ENCODE results near the gene SCCPDH. TPM values are rescaled to one million over a fixed set of nuclear protein-coding genes. Genes with fewer than 3 reads are reported as not detected.

Gene SCCPDH
- total and polyA plus RNA-seq, 2 donors (not counting 1 experiment from before 2014, with no cell fraction given), result 47.8 to 58.0 TPM

GRCh38 chr1:246748006-246748405 lies 23.8 kb downstream of the SCCPDH start:
- TF ChIP-seq EZH2 (IDR thresholded peaks at IDR 0.05; ENCODE audit: low read length, missing control alignments), result no peak
- no peak for TF ChIP-seq CTCF (conservative IDR thresholded peaks at IDR 0.05 in 1 of 2, IDR thresholded peaks at IDR 0.05 in 1 of 2; ENCODE audit: low read depth in 1 of 2, low read length in 2 of 2)
- no peaks in the 10 kb centered on the region for H3K9me3 ChIP-seq (ENCODE audit: control insufficient read depth, insufficient read depth, low read depth, low read length)
- H3K27ac ChIP-seq (ENCODE audit: insufficient read depth, low read length), result no peak overlapping the region
- no peaks in the 10 kb centered on the region for H3K36me3 ChIP-seq (ENCODE audit: control insufficient read depth, insufficient read depth, low read length)
- H3K79me2 ChIP-seq (ENCODE audit: control insufficient read depth, insufficient read depth, low read length), result no peaks in the 10 kb centered on the region
- no peak overlapping the region for H3K4me2 ChIP-seq (ENCODE audit: extremely low read depth, insufficient read depth, low read length)
- no peak for DNase-seq (ENCODE audit: low read depth in 2 of 2)
- H4K20me1 ChIP-seq (ENCODE audit: control insufficient read depth, extremely low read depth, insufficient read depth, low read length), result no peaks in the 10 kb centered on the region
- no peaks in the 10 kb centered on the region for H3K4me1 ChIP-seq (ENCODE audit: control insufficient read depth, extremely low read depth, insufficient read depth, low read length)
- H3K9ac ChIP-seq (ENCODE audit: insufficient read depth, low read length), result no peak overlapping the region
- H2AFZ ChIP-seq (ENCODE audit: low read length), result no peak overlapping the region
- no peaks in the 10 kb centered on the region for H3K27me3 ChIP-seq (ENCODE audit: control insufficient read depth, insufficient read depth, low read length)
- no peak overlapping the region for H3K4me3 ChIP-seq (replicated peaks in 1 of 4; ENCODE audit: control extremely low read depth in 1 of 4, insufficient read depth in 1 of 4, low read depth in 3 of 4, low read length in 4 of 4)

- H3K79me2 ChIP-seq (ENCODE audit: control insufficient read depth, insufficient read depth, low read length), result no peaks in the 10 kb centered on the region
- no peak overlapping the region for H3K4me3 ChIP-seq (replicated peaks in 1 of 4; ENCODE audit: control extremely low read depth in 1 of 4, insufficient read depth in 1 of 4, low read depth in 3 of 4, low read length in 4 of 4)
- H4K20me1 ChIP-seq (ENCODE audit: control insufficient read depth, extremely low read depth, insufficient read depth, low read length), result no peaks in the 10 kb centered on the region
- no peaks in the 10 kb centered on the region for H3K4me1 ChIP-seq (ENCODE audit: control insufficient read depth, extremely low read depth, insufficient read depth, low read length)
- no peaks in the 10 kb centered on the region for H3K27me3 ChIP-seq (ENCODE audit: control insufficient read depth, insufficient read depth, low read length)
- no peaks in the 10 kb centered on the region for H3K9me3 ChIP-seq (ENCODE audit: control insufficient read depth, insufficient read depth, low read depth, low read length)
- DNase-seq (ENCODE audit: low read depth in 2 of 2), result no peak
- no peak for TF ChIP-seq CTCF (conservative IDR thresholded peaks at IDR 0.05 in 1 of 2, IDR thresholded peaks at IDR 0.05 in 1 of 2; ENCODE audit: low read depth in 1 of 2, low read length in 2 of 2)
- H2AFZ ChIP-seq (ENCODE audit: low read length), result no peak overlapping the region
- no peak overlapping the region for H3K27ac ChIP-seq (ENCODE audit: insufficient read depth, low read length)
- H3K36me3 ChIP-seq (ENCODE audit: control insufficient read depth, insufficient read depth, low read length), result no peaks in the 10 kb centered on the region
- H3K4me2 ChIP-seq (ENCODE audit: extremely low read depth, insufficient read depth, low read length), result no peak overlapping the region
- no peak overlapping the region for H3K9ac ChIP-seq (ENCODE audit: insufficient read depth, low read length)
Observed at GRCh38 chr1:246748867-246749266, 24.7 kb downstream of the SCCPDH start.

GRCh38 chr1:246750752-246751151 lies 26.5 kb downstream of the SCCPDH start:
- H3K79me2 ChIP-seq (ENCODE audit: control insufficient read depth, insufficient read depth, low read length), result no peaks in the 10 kb centered on the region
- no peak for TF ChIP-seq CTCF (conservative IDR thresholded peaks at IDR 0.05 in 1 of 2, IDR thresholded peaks at IDR 0.05 in 1 of 2; ENCODE audit: low read depth in 1 of 2, low read length in 2 of 2)
- no peak for DNase-seq (ENCODE audit: low read depth in 2 of 2)
- no peak overlapping the region for H3K27ac ChIP-seq (ENCODE audit: insufficient read depth, low read length)
- H3K4me2 ChIP-seq (ENCODE audit: extremely low read depth, insufficient read depth, low read length), result no peak overlapping the region
- H4K20me1 ChIP-seq (ENCODE audit: control insufficient read depth, extremely low read depth, insufficient read depth, low read length), result no peaks in the 10 kb centered on the region
- peaks cover 3% of the 10 kb centered on the region for H3K36me3 ChIP-seq (ENCODE audit: control insufficient read depth, insufficient read depth, low read length)
- no peak overlapping the region for H2AFZ ChIP-seq (ENCODE audit: low read length)
- no peaks in the 10 kb centered on the region for H3K27me3 ChIP-seq (ENCODE audit: control insufficient read depth, insufficient read depth, low read length)
- H3K9ac ChIP-seq (ENCODE audit: insufficient read depth, low read length), result no peak overlapping the region
- H3K4me3 ChIP-seq (replicated peaks in 1 of 4; ENCODE audit: control extremely low read depth in 1 of 4, insufficient read depth in 1 of 4, low read depth in 3 of 4, low read length in 4 of 4), result no peak overlapping the region
- no peaks in the 10 kb centered on the region for H3K4me1 ChIP-seq (ENCODE audit: control insufficient read depth, extremely low read depth, insufficient read depth, low read length)
- no peaks in the 10 kb centered on the region for H3K9me3 ChIP-seq (ENCODE audit: control insufficient read depth, insufficient read depth, low read depth, low read length)

Data from fibroblast of lung (primary cell).